Glomerular endothelial cell (primary cell): ENCODE results near the gene GRIA3. TPM values are rescaled to one million over a fixed set of nuclear protein-coding genes. Genes with fewer than 3 reads are reported as not detected.
"Not testable (repeated sequence)": the region's sequence is repeated elsewhere in the genome, so short reads cannot be mapped to it uniquely, and the experiment has no call there.

ENCODE experiments used
- DNase-seq: peaks from one replicate; pipeline ENCODE4 v3.0.0-alpha.2; 2011; ENCODE audit warnings: low read depth, low spot score; ENCODE audit errors: extremely low read depth
- total RNA-seq: library from RNA; depleted of rRNA; stranded (reverse); fragments of >200 nt; gene quantifications from 2 replicates; pipeline ENCODE4 v1.2.3, GENCODE V29; 2015

GRIA3 gene
- total RNA-seq, 1 donor from 2014 or later, result 0.58 TPM

DNA sequence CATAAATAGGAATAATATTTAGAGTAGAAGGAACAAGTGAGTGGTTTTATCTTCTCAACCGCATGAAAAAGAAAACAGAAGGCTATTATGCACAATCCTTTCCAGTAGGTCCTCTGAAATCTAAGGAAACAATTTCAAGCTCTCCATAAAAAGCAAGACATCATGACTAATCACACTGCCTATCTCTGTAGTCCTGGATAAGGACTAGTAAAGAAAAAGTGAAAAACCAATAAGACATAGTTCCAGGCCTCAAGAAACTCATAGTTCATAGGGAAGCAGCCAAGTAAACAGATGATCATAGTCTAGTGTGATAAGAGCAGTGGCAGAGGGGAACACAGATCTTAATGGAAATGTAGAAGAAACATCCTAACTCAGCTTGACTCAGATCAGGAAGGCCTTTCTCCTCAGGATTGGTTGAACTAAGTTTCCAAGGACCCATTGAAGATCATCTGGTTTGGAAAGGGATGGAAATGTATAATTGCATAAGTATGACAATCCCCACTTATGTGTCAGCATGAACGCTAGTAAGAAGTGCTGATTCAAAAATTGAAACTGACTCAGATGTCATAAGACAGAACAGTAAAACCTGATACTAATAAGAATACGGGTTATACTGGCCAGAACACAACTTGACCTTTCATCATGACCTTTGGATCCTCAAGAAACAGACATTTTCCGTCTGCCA is 155.3 kb downstream of the GRIA3 start:
- no peak for DNase-seq

DNA sequence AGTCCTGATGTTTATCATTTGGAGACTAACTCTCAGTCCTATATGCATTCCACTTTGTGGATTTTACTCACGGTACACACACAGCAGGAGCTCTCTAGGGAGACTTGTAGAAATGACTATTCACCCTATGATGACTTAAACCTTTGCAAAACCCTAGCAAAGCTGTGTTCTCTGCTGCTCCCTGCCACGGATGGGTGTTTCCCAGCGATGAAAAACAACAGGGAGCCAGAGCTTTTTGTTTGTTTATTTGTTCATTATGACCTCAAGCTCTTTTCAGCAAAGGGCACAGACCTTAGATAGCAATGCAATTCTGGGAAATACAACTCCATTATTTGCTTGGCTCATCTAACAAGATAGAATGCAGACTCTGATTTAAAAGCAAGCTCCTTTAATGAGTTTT is 156.6 kb downstream of the GRIA3 start:
- no peak for DNase-seq

DNA sequence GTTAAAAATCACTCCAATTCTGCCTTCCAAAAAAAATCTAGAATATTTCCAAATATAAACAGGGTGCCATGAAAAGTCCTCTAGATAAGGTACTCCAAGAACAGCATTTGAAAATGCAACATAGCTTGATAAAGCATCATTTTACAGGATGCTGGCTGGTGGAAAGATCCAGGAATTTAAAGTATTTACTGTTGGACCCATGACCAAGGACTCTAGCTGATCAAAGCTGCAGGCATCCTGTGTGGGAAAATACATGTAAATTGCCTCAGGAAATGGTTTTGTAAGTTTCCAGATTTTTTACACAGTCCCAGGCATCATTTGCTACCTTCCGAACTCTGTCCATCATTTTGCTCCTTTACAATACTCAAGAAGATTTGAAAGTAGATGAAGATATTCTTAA is 164.4 kb downstream of the GRIA3 start:
- no peak for DNase-seq

GRCh38 chrX:123350226-123350625 is 166.1 kb downstream of the GRIA3 start:
- no peak for DNase-seq

GRCh38 chrX:123357941-123358340 is 173.9 kb downstream of the GRIA3 start:
- no peak for DNase-seq

- DNase-seq, result no peak
Observed at GRCh38 chrX:123358457-123358856, 174.4 kb downstream of the GRIA3 start.

GRCh38 chrX:123361371-123361770 is 177.3 kb downstream of the GRIA3 start:
- DNase-seq, result no peak

GRCh38 chrX:123386196-123386595 is 202.1 kb downstream of the GRIA3 start:
- not testable (repeated sequence) for DNase-seq

DNA sequence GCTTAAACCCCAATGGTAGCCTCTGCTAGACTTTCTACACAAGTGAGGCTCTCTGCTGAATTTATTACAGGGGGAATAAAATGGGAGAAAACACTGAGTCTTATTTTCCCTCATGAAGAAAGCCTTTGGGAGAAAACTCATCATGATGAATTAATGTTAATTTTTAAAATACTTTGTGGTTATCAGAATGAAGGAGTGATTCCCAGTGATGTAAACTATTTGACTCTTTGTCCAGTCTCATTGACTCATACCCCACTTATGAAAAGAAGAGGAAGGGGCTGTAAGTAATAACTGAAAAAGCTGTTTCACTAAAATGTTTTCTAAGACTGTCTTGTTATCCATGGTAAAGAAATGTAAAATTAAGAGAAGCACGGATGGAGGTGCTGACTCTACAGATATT is 208.8 kb downstream of the GRIA3 start:
- DNase-seq, result no peak

- DNase-seq, result no peak
Observed at GRCh38 chrX:123399709-123400108, 215.6 kb downstream of the GRIA3 start.

DNA sequence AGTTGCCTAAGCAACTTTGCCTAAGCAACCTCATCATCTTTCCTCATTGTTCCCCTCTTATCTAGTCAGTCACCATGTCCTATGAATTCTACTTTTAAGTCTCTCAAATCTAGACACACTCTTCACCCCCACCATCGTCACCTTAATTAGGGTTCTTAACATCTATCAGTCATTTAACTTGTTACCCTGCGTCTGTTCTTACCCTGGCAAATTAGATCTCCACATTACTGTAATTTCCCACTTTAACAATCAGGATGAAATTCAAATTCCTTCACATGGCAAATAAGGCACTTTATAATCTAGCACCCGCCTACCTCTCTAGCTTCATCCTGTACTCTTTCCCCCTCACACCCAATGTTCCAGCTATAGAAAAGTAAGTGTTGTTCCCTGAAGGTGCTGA is 221.2 kb downstream of the GRIA3 start:
- DNase-seq, result no peak

GRCh38 chrX:123408821-123409737 is 225.0 kb downstream of the GRIA3 start:
- DNase-seq, result no peak

GRCh38 chrX:123422875-123423274 is 238.8 kb downstream of the GRIA3 start:
- DNase-seq, result no peak

- no peak for DNase-seq
Observed at GRCh38 chrX:123424546-123424945, 240.5 kb downstream of the GRIA3 start.

DNA sequence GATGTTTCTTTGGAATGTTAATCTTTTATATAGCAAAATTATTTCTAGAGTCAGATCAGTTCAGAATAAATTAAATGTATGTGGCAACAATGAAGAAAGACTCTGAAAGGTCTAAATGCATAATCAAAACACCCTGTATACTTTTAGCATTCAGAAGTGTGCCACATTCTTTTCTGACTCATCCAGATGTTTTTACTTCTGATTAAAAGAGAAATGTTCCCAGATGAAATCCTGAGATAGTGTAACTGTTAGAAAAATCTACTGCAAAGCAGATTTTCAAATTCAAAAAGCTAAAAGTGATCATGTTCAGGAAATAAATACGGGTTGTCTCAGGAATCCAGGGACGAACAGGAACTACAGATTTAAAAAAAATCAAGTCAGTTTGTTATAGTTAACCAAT is 241.4 kb downstream of the GRIA3 start:
- no peak for DNase-seq

- no peak for DNase-seq
Observed at GRCh38 chrX:123425904-123426303, 241.8 kb downstream of the GRIA3 start.

DNA sequence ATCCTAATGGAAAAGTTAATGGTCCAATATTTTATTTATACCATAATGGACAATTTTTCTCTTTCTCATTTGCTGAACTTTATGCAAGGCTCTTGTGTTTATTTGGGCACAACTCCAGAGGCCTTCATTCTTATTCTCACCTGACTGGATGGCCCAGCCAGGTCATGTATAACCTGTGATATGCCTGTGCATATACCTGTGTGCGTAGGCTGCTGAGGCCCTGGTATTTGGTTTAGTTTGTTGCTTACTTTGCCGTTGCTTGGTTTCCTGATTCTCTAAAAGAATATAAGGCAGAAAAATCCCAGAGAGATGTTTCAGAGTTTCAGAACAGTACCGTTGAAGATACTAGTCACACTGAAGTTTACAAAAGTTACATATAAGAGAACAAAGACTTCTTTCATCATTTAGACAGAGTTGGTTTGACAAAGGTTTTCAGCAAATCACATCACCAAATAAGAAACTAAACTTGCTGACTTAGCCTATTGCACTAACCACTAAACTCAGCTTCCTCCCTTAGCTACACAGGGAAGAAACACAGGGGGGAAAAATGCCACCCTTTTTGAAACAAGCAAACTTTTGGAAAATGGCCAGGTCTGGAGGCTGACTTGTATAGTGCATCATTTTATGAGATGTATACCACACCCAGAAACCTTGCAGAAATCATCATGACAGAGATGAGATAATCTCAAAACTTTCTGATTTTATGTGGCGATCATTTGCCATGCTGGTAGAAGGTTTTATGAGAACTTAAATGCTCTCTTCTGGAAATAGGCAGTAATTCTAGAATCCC is 248.5 kb downstream of the GRIA3 start:
- DNase-seq, result no peak

DNA sequence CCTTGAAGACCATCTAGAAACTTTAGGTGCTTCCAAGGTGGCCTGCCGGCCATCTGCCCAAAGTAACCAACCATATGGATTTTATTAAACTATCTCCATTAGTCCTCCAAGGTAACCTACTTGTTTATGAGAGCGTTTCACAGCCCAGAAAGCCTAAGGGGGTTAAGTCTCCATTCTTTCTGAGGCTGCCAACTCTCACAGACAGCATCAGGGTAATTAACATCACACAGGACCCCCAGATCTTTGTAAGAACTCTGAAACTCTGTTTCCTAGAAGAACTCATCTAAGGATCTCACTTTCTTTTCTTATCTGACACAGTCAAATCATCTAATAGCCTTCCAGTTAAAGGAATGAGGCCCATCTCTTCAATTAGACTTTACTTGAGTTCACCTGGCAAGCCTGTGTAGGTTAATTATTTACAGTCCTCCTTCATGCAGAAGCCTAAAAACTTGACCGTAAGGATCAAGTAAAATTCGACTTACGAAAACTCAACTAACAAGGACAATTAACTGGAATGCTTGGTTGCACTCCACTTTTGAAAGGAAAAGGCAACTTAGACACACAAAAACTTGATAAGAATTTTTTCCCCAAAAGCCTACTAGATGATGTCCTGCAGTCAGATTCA is 252.5 kb downstream of the GRIA3 start:
- DNase-seq, result no peak

DNA sequence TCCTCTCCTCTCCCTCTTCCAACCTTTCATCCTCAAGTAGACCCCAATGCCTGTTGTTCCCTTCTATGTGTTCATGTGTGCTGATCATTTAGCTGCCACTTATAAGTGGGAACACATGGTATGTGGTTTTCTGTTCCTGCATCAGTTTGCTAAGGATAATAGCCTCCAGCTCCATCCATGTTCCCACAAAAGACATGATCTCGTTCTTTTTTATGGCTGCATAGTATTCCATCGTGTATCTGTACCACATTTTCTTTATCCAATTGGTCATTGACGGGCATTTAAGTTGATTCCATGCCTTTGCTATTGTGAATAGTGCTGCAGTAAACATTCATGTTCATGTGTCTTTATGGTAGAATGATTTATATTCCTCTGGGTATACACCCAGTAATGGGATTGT is 255.8 kb downstream of the GRIA3 start:
- DNase-seq, result not testable (repeated sequence)

GRCh38 chrX:123442764-123443163 is 258.7 kb downstream of the GRIA3 start:
- no peak for DNase-seq

- no peak for DNase-seq
Observed at GRCh38 chrX:123447506-123447905, 263.4 kb downstream of the GRIA3 start.
